HG03103 (cell line): Measurements from ENCODE around the gene FBXO41.
"Not testable (repeated sequence)": the region's sequence is repeated elsewhere in the genome, so short reads cannot be mapped to it uniquely, and the experiment has no call there.

Experiments used
- ATAC-seq: cut with Tn5 transposase; IDR thresholded peaks from one replicate; pipeline ENCODE4 v1.9.1; 2021; ENCODE audit warnings: low read depth; ENCODE audit not compliant: unreplicated experiment

Gene FBXO41

GRCh38 chr2:73263540-73264331, 20.5 kb downstream of the FBXO41 start:
- no peak for ATAC-seq

GRCh38 chr2:73262691-73263429, 21.4 kb downstream of the FBXO41 start:
- not testable (repeated sequence) for ATAC-seq

- ATAC-seq = no peak
Measured at GRCh38 chr2:73262108-73262651, 22.1 kb downstream of the FBXO41 start.

- ATAC-seq = no peak
Measured at GRCh38 chr2:73260338-73260984, 23.8 kb downstream of the FBXO41 start.

- no peak for ATAC-seq
Measured at GRCh38 chr2:73259704-73260337, 24.5 kb downstream of the FBXO41 start.

GRCh38 chr2:73259276-73259675, 25.0 kb downstream of the FBXO41 start:
- ATAC-seq = no peak

GRCh38 chr2:73258913-73259215, 25.4 kb downstream of the FBXO41 start:
- ATAC-seq = no peak

- ATAC-seq = no peak
Measured at GRCh38 chr2:73258186-73258912, 25.9 kb downstream of the FBXO41 start.

- ATAC-seq = no peak
Measured at GRCh38 chr2:73257425-73258125, 26.7 kb downstream of the FBXO41 start.

GRCh38 chr2:73257021-73257420, 27.3 kb downstream of the FBXO41 start:
- no peak for ATAC-seq

GRCh38 chr2:73256618-73256922, 27.7 kb downstream of the FBXO41 start:
- no peak for ATAC-seq

GRCh38 chr2:73255907-73256617, 28.2 kb downstream of the FBXO41 start:
- no peak for ATAC-seq

GRCh38 chr2:73255007-73255644, 29.2 kb downstream of the FBXO41 start:
- ATAC-seq = no peak

- ATAC-seq = no peak
Measured at GRCh38 chr2:73254343-73255006, 29.8 kb downstream of the FBXO41 start.

- ATAC-seq = no peak
Measured at GRCh38 chr2:73253901-73254300, 30.4 kb downstream of the FBXO41 start.

GRCh38 chr2:73253400-73253799, 30.9 kb downstream of the FBXO41 start:
- no peak for ATAC-seq

- ATAC-seq = no peak
Measured at GRCh38 chr2:73252238-73253027, 31.8 kb downstream of the FBXO41 start.
